Stimulated activated CD8-positive, alpha-beta memory T cell treated with anti-CD3 and anti-CD28 coated beads, Interleukin-15, amount 100 ng/mL, for 24 hours (primary cell): Measurements from ENCODE around the gene CA11.
A peak's percentile ranks its signal among the peaks of the same experiment; 100 is the strongest.
"Not testable (repeated sequence)": the region's sequence is repeated elsewhere in the genome, so short reads cannot be mapped to it uniquely, and the experiment has no call there.

Experiments
- DNase-seq: peaks from one replicate; pipeline ENCODE4 v3.0.0-alpha.2; 2020; ENCODE audit warnings: low read depth

CA11 gene

GRCh38 chr19:48669903-48670668 lies 24.1 kb upstream of the CA11 start:
- no peak for DNase-seq

- no peak for DNase-seq
Observed at GRCh38 chr19:48668761-48669160, 22.8 kb upstream of the CA11 start.

- no peak for DNase-seq
Observed at GRCh38 chr19:48668332-48668731, 22.3 kb upstream of the CA11 start.

- no peak for DNase-seq
Observed at GRCh38 chr19:48665786-48666185, 19.8 kb upstream of the CA11 start.

- DNase-seq: no peak
Observed at GRCh38 chr19:48664476-48664875, 18.5 kb upstream of the CA11 start.

- DNase-seq: no peak
Observed at GRCh38 chr19:48663667-48664066, 17.7 kb upstream of the CA11 start.

GRCh38 chr19:48661711-48662090 lies 15.7 kb upstream of the CA11 start:
- DNase-seq: no peak

- peak; percentile 59 for DNase-seq
Observed at GRCh38 chr19:48660852-48661710, 15.1 kb upstream of the CA11 start.

GRCh38 chr19:48659768-48660167 lies 13.8 kb upstream of the CA11 start:
- no peak for DNase-seq

GRCh38 chr19:48658483-48658882 lies 12.5 kb upstream of the CA11 start:
- DNase-seq: no peak

- DNase-seq: not testable (repeated sequence)
Observed at GRCh38 chr19:48657828-48658227, 11.8 kb upstream of the CA11 start.

- no peak for DNase-seq
Observed at GRCh38 chr19:48656840-48657474, 11.0 kb upstream of the CA11 start.

GRCh38 chr19:48654299-48655059 lies 8.5 kb upstream of the CA11 start:
- DNase-seq: no peak

- DNase-seq: no peak
Observed at GRCh38 chr19:48651683-48652048, 5.7 kb upstream of the CA11 start.

GRCh38 chr19:48650974-48651682 lies 5.1 kb upstream of the CA11 start:
- DNase-seq: no peak

- no peak for DNase-seq
Observed at GRCh38 chr19:48648134-48648533, 2.1 kb upstream of the CA11 start.

- no peak for DNase-seq
Observed at GRCh38 chr19:48646722-48647216, 782 bp upstream of the CA11 start.

GRCh38 chr19:48645620-48646000 lies 377 bp downstream of the CA11 start:
- no peak for DNase-seq

GRCh38 chr19:48644839-48645619 lies 958 bp downstream of the CA11 start:
- no peak for DNase-seq

GRCh38 chr19:48644355-48644754 lies 1.6 kb downstream of the CA11 start:
- no peak for DNase-seq

- no peak for DNase-seq
Observed at GRCh38 chr19:48642862-48643261, 3.1 kb downstream of the CA11 start.
